Mammary epithelial cell (primary cell): Measurements from ENCODE around the gene OR4B1.

ENCODE experiments used
- EZH2 ChIP-seq: IDR thresholded peaks from 2 replicates; pipeline ENCODE4 v1.6.1; 2012; ENCODE audit warnings: low read length, inconsistent platforms, borderline replicate concordance
- TF ChIP-seq, protein P1 (sequence below), 2 donors: IDR thresholded peaks in 1 of 2; conservative IDR thresholded peaks in 1 of 2; 2 replicates each; pipeline ENCODE4 v1.5.1; 2011 to 2012; ENCODE audit warnings: inconsistent platforms in 2 of 2, low read length in 2 of 2, mild to moderate bottlenecking in 2 of 2, control low read depth in 1 of 2, low read depth in 1 of 2; ENCODE audit not compliant: insufficient read depth in 1 of 2; ENCODE audit errors: extremely low read depth in 1 of 2

DNA sequence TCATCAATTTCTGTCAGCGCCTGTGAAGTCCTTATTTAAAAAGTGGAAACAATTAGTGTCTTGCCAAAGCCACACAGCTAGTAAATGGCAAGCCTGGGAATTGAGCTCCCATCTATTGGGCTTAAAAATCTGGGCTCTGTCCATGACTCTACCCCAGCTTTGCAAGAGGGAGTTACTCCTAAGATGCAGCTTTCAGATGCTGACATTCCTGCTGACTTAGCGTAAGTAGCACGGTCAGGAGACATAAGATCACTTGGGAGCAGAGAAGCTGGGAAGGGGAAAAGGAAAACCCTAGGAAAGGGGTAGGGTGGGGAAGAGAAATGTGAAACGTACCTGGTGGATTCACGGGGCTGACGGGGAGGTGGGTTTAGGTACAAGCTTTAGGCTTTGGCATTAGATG lies 36.0 kb upstream of the OR4B1 start:
- TF ChIP-seq, protein P1, sequence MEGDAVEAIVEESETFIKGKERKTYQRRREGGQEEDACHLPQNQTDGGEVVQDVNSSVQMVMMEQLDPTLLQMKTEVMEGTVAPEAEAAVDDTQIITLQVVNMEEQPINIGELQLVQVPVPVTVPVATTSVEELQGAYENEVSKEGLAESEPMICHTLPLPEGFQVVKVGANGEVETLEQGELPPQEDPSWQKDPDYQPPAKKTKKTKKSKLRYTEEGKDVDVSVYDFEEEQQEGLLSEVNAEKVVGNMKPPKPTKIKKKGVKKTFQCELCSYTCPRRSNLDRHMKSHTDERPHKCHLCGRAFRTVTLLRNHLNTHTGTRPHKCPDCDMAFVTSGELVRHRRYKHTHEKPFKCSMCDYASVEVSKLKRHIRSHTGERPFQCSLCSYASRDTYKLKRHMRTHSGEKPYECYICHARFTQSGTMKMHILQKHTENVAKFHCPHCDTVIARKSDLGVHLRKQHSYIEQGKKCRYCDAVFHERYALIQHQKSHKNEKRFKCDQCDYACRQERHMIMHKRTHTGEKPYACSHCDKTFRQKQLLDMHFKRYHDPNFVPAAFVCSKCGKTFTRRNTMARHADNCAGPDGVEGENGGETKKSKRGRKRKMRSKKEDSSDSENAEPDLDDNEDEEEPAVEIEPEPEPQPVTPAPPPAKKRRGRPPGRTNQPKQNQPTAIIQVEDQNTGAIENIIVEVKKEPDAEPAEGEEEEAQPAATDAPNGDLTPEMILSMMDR (conservative IDR thresholded peaks at IDR 0.05 in 1 of 2, IDR thresholded peaks at IDR 0.05 in 1 of 2; ENCODE audit: extremely low read depth in 1 of 2, insufficient read depth in 1 of 2, low read depth in 1 of 2, low read length in 2 of 2) = no peak
- no peak for TF ChIP-seq EZH2
